ENCODE data around the gene CNPY3. TPM values are rescaled to one million over a fixed set of nuclear protein-coding genes. Genes with fewer than 3 reads are reported as not detected.

Gene CNPY3
- total RNA-seq, 1 experiment from 2014 or later = 56.0 TPM

GRCh38 chr6:42915732-42916131 lies 13.5 kb upstream of the CNPY3 start, which contains the start of gene PTCRA:
TSS of gene PTCRA (plus strand) at chr6:42916053. CDS start at chr6:42916070, 17 bp downstream.
- Histone ChIP-seq H2BK15ac (ENCODE audit: low read depth, low read length) (no peak within 1 kb of the TSS), H2AK5ac (ENCODE audit: insufficient read length, low read length) (no peak within 1 kb of the TSS), H3K79me2 (ENCODE audit: insufficient read depth, low read length) (no peaks in the 10 kb centered on the region), H3K18ac (ENCODE audit: insufficient read length, low read depth, low read length) (no peak within 1 kb of the TSS), H2BK20ac (ENCODE audit: low read depth, low read length, poor library complexity, severe bottlenecking) (no peak within 1 kb of the TSS), H2AFZ (ENCODE audit: low read length) (no peak within 1 kb of the TSS), H3K4ac (ENCODE audit: low read depth, low read length) (no peak within 1 kb of the TSS), H3K23ac (ENCODE audit: insufficient read length, low read depth, low read length) (no peak within 1 kb of the TSS), H3K4me1 (ENCODE audit: insufficient read depth, low read length) (no peaks in the 10 kb centered on the region), H3K23me2 (ENCODE audit: insufficient read length, low read depth, low read length, poor library complexity, severe bottlenecking) (no peaks in the 10 kb centered on the region), H3K9me3 (ENCODE audit: control insufficient read depth, low read depth, low read length) (no peaks in the 10 kb centered on the region), H3K14ac (ENCODE audit: insufficient read depth, low read length) (no peak within 1 kb of the TSS; the same call in 1 of the 2 replicates), H2BK5ac (ENCODE audit: insufficient read length, low read length) (no peak within 1 kb of the TSS), H3K27me3 (ENCODE audit: insufficient read depth, low read length) (no peaks in the 10 kb centered on the region), H3K79me1 (ENCODE audit: insufficient read depth, low read depth, low read length, poor library complexity, severe bottlenecking) (no peaks in the 10 kb centered on the region), H3K27ac (ENCODE audit: insufficient read length, low read depth, low read length) (no peak within 1 kb of the TSS), H3K4me2 (ENCODE audit: insufficient read depth, insufficient read length, low read length) (no peak within 1 kb of the TSS), H4K5ac (ENCODE audit: insufficient read length, low read depth, low read length) (no peak within 1 kb of the TSS), H2BK12ac (ENCODE audit: insufficient read length, low read depth, low read length) (no peak within 1 kb of the TSS), H3K56ac (ENCODE audit: insufficient read length, low read depth, low read length) (no peak within 1 kb of the TSS), H4K8ac (replicated peaks; ENCODE audit: insufficient read length, low read depth, low read length) (no peak within 1 kb of the TSS), H2BK120ac (ENCODE audit: low read depth, low read length, poor library complexity, severe bottlenecking) (no peak within 1 kb of the TSS), H4K20me1 (ENCODE audit: control insufficient read depth, insufficient read depth, insufficient read length) (no peaks in the 10 kb centered on the region), H4K91ac (ENCODE audit: insufficient read length, low read depth, low read length) (no peak within 1 kb of the TSS), H3K9ac (ENCODE audit: extremely low read depth, insufficient read length, low read length) (no peak within 1 kb of the TSS), H3T11ph (ENCODE audit: low read length) (no peak within 1 kb of the TSS)
- Mint-ChIP-seq H3K27ac (no peak within 1 kb of the TSS; a peak in 1 of 7 replicates), H3K27me3 (ENCODE audit: low read depth) (0 out of 2 replicates have a peak, but pooled peaks cover 1% of the 10 kb centered on the region), H3K9me3 (no peaks in the 10 kb centered on the region; a peak in 1 of 5 replicates), H3K4me3 (no peak within 1 kb of the TSS), H3K4me1 (peaks cover 5% of the 10 kb centered on the region in 2 experiments; a peak in 3 of 4 replicates), H3K36me3 (ENCODE audit: insufficient read depth in 1 of 3, low read depth in 3 of 3) (no peaks in the 10 kb centered on the region)
- no CpG with 5 or more reads among the region's 10 CpGs for WGBS (ENCODE audit: extremely low coverage, insufficient read length, low lambda C conversion rate)
- DNase-seq = no peak
- no peak for TF ChIP-seq CTCF (conservative IDR thresholded peaks at IDR 0.05)

Measured in H9 (cell line).